GM21526 (cell line): ENCODE results near the gene SPTA1.
"Not testable (repeated sequence)": the region's sequence is repeated elsewhere in the genome, so short reads cannot be mapped to it uniquely, and the experiment has no call there.

Experiments used
- ATAC-seq: cut with Tn5 transposase; IDR thresholded peaks from one replicate; pipeline ENCODE4 v1.9.1; 2021; ENCODE audit warnings: moderate library complexity; ENCODE audit not compliant: unreplicated experiment, low FRiP score

The SPTA1 gene

GRCh38 chr1:158688343-158688742 is 1.8 kb upstream of the SPTA1 start:
- not testable (repeated sequence) for ATAC-seq

GRCh38 chr1:158687037-158687436 is 522 bp upstream of the SPTA1 start:
- ATAC-seq, result no peak

DNA sequence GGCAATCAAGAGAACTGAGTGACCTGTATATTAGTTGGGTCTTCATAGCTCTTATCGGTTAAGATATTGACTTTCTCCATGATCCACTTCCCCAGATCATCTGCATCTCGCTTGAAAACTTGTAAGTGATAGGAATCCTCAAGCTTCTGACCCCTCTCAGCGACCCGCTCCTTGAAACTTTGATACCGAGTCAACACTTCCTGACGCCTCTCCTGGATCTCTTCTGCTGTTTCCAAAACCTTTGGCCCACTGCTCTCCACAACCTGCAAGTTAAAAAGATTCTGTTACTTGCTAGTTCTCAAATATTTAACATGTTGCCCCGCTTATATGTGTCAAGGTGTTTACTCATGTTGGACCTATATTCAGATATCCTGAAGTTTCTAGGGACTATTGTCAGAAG is 1.4 kb downstream of the SPTA1 start:
- no peak for ATAC-seq

DNA sequence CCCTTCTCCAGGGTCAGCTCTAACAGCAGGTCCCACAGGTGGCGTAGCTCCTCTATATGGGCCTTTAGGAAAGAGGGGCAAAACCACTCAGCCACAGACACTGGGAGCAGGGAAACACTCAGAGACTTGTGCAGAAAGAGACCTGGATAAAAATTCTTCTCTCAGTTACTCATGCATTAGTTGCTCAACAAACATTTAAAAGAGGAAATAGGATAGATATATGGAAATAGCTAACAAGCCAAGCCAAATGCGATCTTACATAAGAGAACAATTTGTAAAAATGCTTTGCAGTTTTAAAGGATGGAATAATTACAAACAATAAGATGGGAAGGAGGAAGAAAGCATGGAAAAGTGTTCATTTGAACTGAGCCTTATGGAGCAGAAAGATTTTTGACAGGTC is 4.9 kb downstream of the SPTA1 start:
- ATAC-seq, result no peak

GRCh38 chr1:158679289-158679688 is 7.2 kb downstream of the SPTA1 start:
- ATAC-seq, result no peak

DNA sequence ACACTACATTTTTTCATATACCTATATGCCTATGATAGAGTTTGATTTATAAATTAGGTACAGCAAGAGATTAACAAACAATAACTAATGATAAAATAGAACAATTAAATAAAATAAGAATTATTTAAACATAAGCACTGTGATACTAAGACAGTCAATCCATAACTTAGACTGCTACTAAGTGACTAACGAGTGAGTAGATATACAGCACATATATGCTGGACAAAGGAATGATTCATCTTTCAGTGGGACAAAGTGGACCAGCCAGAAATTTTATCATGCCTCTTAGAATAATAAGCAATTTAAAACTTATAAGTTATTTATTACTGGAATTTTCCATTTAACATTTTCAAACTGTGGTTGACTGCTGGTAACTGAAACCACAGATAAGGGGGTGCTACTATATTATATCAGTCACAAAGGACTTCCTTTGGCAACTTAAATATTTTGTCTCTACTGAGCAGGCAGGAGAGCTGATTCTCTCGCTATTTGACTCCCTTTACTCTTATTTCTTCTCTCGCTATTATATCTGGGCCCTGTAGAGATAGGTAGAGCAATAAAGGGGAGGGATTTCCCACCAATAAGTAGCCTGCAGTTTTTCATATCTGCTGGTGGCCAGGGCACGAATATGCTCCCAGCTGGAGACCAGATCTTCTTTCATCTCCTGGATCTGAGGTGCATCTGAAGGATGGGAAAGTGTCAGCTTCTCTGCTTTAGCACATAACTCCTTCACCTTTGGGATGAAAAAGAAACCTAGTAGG is 10.8 kb downstream of the SPTA1 start:
- no peak for ATAC-seq

- ATAC-seq, result no peak
These were observed 12.2 kb downstream of the SPTA1 start for GRCh38 chr1:158674302-158674701.

GRCh38 chr1:158666037-158666436 is 20.5 kb downstream of the SPTA1 start:
- ATAC-seq, result no peak

GRCh38 chr1:158654571-158654970 is 31.9 kb downstream of the SPTA1 start:
- ATAC-seq, result no peak

DNA sequence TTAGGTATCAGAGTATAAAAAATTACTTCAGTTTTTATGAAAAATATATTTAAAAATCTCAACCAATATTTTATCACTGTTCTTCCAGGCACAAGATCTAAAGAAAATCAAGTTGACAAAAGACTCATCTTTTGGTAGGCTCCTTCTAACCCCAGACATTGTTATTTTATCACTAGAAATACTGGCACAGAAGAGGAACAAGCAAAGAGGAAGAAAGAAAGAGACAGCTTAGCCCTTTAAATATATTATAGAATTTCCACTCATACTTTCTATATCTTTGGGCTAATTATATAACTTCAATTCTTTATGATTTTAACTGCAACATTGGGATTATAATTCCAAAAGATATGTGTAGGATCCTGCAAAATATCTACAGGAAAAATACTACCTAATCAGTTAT is 32.4 kb downstream of the SPTA1 start:
- ATAC-seq, result no peak

- ATAC-seq, result no peak
These were observed 33.7 kb downstream of the SPTA1 start for GRCh38 chr1:158652721-158653334.

- no peak for ATAC-seq
These were observed 37.5 kb downstream of the SPTA1 start for GRCh38 chr1:158649052-158649451.

DNA sequence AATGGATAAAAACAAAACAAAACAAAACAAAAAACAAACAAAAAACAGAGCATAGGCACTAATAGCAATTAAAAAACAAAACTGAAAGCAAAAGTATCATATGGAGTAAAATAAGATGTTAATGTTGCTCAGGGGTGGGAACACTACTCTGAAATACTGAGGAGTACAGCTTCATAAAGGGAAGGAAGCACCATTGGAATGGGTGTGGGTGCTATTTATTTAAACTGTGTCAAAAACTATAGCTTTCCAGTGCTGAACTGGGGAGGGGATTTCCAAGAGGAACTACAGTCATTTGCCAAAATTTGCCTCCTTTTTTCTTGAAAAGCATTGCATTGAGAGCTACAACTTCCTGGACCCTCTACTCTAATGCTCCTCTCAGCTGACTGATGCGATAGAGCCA is 40.0 kb downstream of the SPTA1 start:
- no peak for ATAC-seq

DNA sequence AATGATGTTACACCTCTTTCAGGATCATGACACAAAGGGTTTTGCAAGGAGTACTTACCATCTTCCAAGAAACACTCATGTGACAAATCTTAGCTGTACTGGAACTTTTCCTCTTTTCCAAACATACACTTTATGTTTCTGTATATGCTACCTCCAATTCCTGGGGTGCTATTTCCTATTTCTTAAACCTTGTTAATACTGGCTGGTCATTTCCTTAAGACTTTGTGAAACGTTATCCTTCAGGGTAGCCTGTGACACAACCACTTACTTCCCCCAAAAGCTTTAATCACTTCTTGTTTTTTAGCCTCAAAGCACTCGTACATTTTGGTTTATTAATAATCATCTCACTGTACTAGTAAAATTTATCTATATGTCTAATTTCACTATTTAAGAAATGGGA is 42.1 kb downstream of the SPTA1 start:
- no peak for ATAC-seq

DNA sequence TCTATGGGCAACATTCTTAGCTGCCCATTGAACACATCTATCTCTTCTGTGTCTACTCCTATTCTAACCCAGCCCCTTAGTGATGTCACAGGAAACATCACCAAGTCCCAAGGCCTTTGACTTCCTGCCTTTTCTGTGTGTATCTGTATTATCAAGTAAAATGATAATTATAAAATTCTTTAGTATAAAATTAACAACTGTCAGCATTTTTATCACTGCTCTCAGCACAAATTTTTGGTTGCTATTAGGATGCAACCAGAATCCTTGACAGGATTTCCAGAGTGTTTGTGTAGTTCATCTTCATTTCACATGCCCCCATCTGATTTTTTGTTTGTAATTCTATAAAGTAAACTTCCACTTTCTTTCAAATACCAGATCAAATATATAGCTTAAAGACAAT is 47.6 kb downstream of the SPTA1 start:
- ATAC-seq, result no peak

- no peak for ATAC-seq
These were observed 48.4 kb downstream of the SPTA1 start for GRCh38 chr1:158638146-158638545.

- no peak for ATAC-seq
These were observed 72.8 kb downstream of the SPTA1 start for GRCh38 chr1:158613764-158614163.

GRCh38 chr1:158611916-158612315 is 74.6 kb downstream of the SPTA1 start:
- ATAC-seq, result no peak

- no peak for ATAC-seq
These were observed 79.2 kb downstream of the SPTA1 start for GRCh38 chr1:158607296-158607695.

- ATAC-seq, result no peak
These were observed 81.5 kb downstream of the SPTA1 start, which contains the start of gene OR10Z1 for GRCh38 chr1:158604968-158605367. Gene OR10Z1 (plus strand): TSS chr1:158605268. CDS start chr1:158606439, 1,171 bp downstream.

GRCh38 chr1:158600735-158601134 is 85.8 kb downstream of the SPTA1 start:
- ATAC-seq, result no peak

GRCh38 chr1:158586942-158587341 is 99.6 kb downstream of the SPTA1 start:
- ATAC-seq, result no peak
